OCI-LY3 (cell line): ENCODE measurements around the gene ATRAID.

Source experiments
- EZH2phosphoT487 ChIP-seq: fragments of 200-600 bp; shearing (Covaris generic); IDR thresholded peaks from 2 replicates; pipeline ENCODE4 v1.6.1; 2018; ENCODE audit warnings: antibody characterized with exemption, mixed run types, low read depth
- TF ChIP-seq, protein P1 (sequence below): fragments of 200-600, 300-600 bp; sonication (generic); IDR thresholded peaks from 2 replicates; pipeline ENCODE4 v1.5.1; 2014; ENCODE audit warnings: antibody characterized with exemption, low read length, low read depth

DNA sequence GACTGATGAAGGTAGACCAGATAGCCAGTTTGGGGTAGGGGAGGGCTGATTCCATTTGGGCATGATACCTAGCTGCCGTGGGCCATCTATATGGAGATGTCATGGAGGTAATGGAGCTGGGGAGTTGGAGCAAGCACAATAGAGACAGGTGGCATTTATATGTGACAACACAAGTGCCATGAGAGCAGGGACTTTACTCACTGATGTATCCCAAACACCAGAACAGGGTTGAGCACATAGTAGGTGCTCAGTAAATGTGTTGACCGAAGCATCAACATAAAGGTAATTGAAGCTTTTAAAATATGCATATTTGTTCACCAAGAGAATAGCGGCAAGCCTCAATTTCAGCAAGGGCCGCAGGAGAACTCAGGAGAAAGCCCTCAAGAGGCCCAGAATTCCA lies 36.1 kb downstream of the ATRAID start:
- TF ChIP-seq, protein P1, sequence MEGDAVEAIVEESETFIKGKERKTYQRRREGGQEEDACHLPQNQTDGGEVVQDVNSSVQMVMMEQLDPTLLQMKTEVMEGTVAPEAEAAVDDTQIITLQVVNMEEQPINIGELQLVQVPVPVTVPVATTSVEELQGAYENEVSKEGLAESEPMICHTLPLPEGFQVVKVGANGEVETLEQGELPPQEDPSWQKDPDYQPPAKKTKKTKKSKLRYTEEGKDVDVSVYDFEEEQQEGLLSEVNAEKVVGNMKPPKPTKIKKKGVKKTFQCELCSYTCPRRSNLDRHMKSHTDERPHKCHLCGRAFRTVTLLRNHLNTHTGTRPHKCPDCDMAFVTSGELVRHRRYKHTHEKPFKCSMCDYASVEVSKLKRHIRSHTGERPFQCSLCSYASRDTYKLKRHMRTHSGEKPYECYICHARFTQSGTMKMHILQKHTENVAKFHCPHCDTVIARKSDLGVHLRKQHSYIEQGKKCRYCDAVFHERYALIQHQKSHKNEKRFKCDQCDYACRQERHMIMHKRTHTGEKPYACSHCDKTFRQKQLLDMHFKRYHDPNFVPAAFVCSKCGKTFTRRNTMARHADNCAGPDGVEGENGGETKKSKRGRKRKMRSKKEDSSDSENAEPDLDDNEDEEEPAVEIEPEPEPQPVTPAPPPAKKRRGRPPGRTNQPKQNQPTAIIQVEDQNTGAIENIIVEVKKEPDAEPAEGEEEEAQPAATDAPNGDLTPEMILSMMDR, result no peak
- no peak for TF ChIP-seq EZH2phosphoT487
